Mucosa of descending colon (tissue), 3 donors: Measurements from ENCODE around the gene PATJ. TPM values are rescaled to one million over a fixed set of nuclear protein-coding genes. Genes with fewer than 3 reads are reported as not detected.
A peak's percentile ranks its signal among the peaks of the same experiment; 100 is the strongest.

Source experiments
- ATAC-seq: fragments of 200-7000 bp; cut with Tn5 transposase; one replicate; pipeline ENCODE4 v1.9.1; 2020; ENCODE audit warnings: mild to moderate bottlenecking, moderate library complexity
- DNase-seq, 3 donors: peaks; one replicate each; pipeline ENCODE4 v3.0.0-alpha.2; 2020
- H3K36me3 ChIP-seq: fragments of 200-600 bp; one replicate; pipeline ENCODE4 v1.8.0; 2021; ENCODE audit warnings: low read depth, mild to moderate bottlenecking
- H3K4me1 ChIP-seq: fragments of 200-600 bp; one replicate; pipeline ENCODE4 v1.8.0; 2021; ENCODE audit warnings: low read depth, mild to moderate bottlenecking
- H3K4me3 ChIP-seq: fragments of 200-600 bp; one replicate; pipeline ENCODE4 v1.8.0; 2021; ENCODE audit warnings: mild to moderate bottlenecking
- H3K9me3 ChIP-seq: fragments of 200-600 bp; one replicate; pipeline ENCODE4 v1.8.0; 2021; ENCODE audit warnings: mild to moderate bottlenecking
- intact Hi-C, 2 donors: fragments of 100-400 bp; cut with DNase I in 1 of 2; cut with micrococcal nuclease in 1 of 2; formaldehyde crosslinking; loops; one replicate each; pipeline versions ENCODE4 v1.11.0 to v1.11.1; 2022; cut with DNase I, micrococcal nuclease
- total RNA-seq, 3 donors: library from RNA; stranded (reverse); fragmentation: NEBNext Ultra II Directional in 2 of 3; extraction: Animal tissue kit (Norgen Biotek cat#: 25700) in 2 of 3; gene quantifications; one replicate each; pipeline versions ENCODE4 v1.2.1 to v1.2.4, GENCODE V29; 2021 to 2023
- TF ChIP-seq, protein P1 (sequence below): fragments of 200-600 bp; IDR thresholded peaks from one replicate; pipeline ENCODE4 v1.8.0; 2022; ENCODE audit warnings: antibody characterized with exemption, mild to moderate bottlenecking
- donor health status: DM: no; HTN: no; CAD: no; lungs with moderate emphysema.
- donor health status: DM: no; HTN: no; CAD: no.
- donor health status: DM: no; HTN: yes; CAD: no.

The PATJ gene
- total RNA-seq, 3 donors from 2014 or later = 58.6 to 112 (median 65.9) TPM

DNA sequence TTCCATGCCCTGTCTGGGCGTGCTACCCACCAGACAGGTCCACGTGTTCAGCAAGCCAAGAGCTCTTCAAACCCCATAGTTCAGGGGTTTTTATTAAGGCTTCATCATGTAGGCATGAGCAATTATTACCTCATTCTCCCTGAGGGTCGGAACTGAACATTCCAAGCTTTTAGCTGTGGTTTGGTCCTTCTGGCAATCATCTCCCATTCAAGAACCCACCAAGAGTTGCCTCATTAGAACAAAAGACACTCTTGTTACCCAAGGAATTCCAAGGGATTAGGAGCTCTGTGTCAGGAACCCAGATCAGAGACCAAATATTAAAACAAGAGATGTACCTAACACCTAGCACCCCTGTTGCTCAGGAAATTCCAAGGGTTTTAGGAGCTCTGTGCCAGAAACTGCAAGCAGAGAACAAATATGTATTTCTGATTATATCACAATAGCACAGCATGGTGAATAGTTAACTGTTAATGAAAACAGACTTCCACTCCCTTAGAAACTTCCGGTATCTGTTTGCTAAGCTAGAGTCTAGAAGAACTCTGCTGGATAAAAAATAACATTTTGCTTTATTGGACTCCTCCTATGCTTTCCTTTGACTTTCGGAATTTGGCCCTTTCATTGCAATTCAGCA, 251.2 kb downstream of the PATJ start:
- TF ChIP-seq, protein P1, sequence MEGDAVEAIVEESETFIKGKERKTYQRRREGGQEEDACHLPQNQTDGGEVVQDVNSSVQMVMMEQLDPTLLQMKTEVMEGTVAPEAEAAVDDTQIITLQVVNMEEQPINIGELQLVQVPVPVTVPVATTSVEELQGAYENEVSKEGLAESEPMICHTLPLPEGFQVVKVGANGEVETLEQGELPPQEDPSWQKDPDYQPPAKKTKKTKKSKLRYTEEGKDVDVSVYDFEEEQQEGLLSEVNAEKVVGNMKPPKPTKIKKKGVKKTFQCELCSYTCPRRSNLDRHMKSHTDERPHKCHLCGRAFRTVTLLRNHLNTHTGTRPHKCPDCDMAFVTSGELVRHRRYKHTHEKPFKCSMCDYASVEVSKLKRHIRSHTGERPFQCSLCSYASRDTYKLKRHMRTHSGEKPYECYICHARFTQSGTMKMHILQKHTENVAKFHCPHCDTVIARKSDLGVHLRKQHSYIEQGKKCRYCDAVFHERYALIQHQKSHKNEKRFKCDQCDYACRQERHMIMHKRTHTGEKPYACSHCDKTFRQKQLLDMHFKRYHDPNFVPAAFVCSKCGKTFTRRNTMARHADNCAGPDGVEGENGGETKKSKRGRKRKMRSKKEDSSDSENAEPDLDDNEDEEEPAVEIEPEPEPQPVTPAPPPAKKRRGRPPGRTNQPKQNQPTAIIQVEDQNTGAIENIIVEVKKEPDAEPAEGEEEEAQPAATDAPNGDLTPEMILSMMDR = no peak
- ATAC-seq (no peak), DNase-seq (no peak)
- no peaks in the 10 kb centered on the region for H3K4me1 ChIP-seq
- no peak overlapping the region for H3K4me3 ChIP-seq
- H3K36me3 ChIP-seq = no peaks in the 10 kb centered on the region
- no peaks in the 10 kb centered on the region for H3K9me3 ChIP-seq
- intact Hi-C loops = no loop called here

DNA sequence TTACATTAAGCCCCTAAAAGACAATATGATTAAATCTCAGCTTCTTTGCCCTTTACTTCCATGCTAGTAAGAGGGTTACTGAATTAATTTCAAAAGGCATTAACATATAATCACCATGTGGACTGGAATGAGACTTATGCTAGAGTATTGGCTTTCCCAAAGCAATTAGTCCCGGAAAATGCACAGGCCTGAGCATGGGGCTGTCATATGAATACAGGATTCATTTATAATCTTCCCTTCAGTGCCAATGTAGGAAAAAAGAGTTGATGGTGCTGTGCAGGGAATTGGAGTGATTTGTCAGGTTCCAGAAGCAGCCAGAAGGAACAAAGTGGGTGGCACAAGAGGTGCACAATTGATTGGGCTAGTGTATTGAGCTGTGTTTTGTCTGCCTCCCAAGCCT, 253.4 kb downstream of the PATJ start:
- Histone ChIP-seq H3K4me3 (no peak overlapping the region), H3K4me1 (no peaks in the 10 kb centered on the region), H3K36me3 (no peaks in the 10 kb centered on the region), H3K9me3 (no peaks in the 10 kb centered on the region)
- ATAC-seq (no peak), DNase-seq (no peak)
- TF ChIP-seq, protein P1 = no peak
- intact Hi-C loops = no loop called here

DNA sequence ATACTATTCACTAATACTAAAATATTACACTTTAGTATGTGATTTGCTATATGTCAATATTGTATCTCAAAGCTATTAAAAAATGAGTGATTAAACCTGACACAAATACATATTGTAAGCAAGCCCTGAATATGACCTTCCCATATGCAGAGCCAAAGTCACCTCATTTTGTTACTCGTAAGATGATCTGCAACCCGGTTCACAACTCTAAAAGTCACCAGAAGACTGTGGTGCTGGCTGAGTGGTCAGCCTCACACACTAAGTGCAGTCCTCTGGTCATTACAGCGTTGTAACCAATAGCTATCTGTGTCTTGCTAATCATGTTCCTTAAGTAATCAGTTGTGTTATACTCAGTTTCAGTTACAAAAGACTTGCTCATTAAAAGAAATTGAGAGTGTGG, 254.8 kb downstream of the PATJ start:
- ATAC-seq (no peak), DNase-seq (no peak)
- intact Hi-C loops = no loop called here
- TF ChIP-seq, protein P1 = no peak
- no peaks in the 10 kb centered on the region for H3K9me3 ChIP-seq
- H3K4me3 ChIP-seq = no peak overlapping the region
- H3K36me3 ChIP-seq = no peaks in the 10 kb centered on the region
- H3K4me1 ChIP-seq = no peaks in the 10 kb centered on the region

DNA sequence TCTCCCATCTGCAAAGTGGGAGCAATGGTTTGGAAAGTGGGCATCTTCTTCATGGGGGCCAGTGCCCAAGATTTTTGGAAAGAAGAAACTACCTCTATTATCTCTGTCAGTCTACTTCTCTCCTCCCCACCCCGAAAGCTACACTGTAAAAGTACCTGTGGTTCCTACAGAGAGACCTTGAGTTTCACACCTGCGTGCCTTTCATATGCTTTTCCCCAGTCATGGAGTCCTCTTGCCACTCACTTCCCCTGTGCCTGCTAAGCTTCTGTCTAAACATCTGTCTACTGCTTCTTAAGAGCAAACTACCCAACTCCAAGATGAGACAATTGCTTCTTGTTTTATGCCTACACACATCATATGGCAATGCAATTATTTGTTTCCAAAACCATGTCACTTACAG, 261.5 kb downstream of the PATJ start:
- no peak overlapping the region for H3K4me3 ChIP-seq
- no peaks in the 10 kb centered on the region for H3K9me3 ChIP-seq
- intact Hi-C loops = no loop called here
- TF ChIP-seq, protein P1 = no peak
- no peaks in the 10 kb centered on the region for H3K4me1 ChIP-seq
- DNase-seq (no peak), ATAC-seq (no peak)
- H3K36me3 ChIP-seq = no peaks in the 10 kb centered on the region

DNA sequence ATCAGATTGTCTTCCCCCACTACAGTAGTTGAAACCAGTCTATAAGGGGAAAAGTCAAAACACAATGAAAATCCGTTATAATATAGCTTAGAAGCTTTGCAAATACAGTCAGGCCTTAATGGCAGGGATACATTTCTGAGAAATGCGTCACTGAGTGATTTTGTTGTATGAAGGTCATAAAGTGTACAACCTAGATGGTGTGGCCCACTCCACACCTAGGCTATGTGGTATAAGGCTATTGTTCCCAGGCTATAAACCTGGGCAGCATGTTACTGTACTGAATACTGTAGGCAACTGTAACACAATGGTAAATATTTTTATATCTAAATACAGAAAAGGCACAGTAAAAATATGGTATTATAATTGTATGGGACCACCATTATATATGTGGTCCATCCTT, 264.4 kb downstream of the PATJ start:
- ATAC-seq (peak; percentile 79), DNase-seq (peak in 1 of 3 donors; percentile 5)
- H3K4me1 ChIP-seq = no peaks in the 10 kb centered on the region
- H3K4me3 ChIP-seq = no peak overlapping the region
- TF ChIP-seq, protein P1 = no peak
- no peaks in the 10 kb centered on the region for H3K36me3 ChIP-seq
- H3K9me3 ChIP-seq = no peaks in the 10 kb centered on the region
- intact Hi-C loops = no loop called here

DNA sequence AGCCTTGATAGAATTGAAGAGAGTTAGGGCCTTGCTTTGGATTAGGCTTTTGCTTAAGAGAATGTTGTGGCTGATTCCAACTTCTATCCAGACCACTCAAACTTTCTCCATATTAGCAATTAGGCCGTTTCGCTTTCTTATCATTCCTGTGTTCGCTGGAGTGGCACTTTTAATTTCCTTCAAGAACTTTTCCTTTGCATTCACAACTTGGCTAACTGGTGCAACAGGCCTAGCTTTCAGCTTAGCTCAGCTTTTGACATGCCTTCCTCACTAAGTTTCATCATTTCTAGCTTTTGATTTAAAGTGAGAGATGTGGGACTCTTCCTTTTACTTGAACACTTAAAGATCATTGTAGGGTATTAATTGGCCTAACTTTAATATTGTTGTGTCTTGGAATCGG, 268.7 kb downstream of the PATJ start:
- no peak for ATAC-seq
- no peaks in the 10 kb centered on the region for H3K36me3 ChIP-seq
- TF ChIP-seq, protein P1 = no peak
- no peaks in the 10 kb centered on the region for H3K9me3 ChIP-seq
- no peak overlapping the region for H3K4me3 ChIP-seq
- intact Hi-C loops = no loop called here
- H3K4me1 ChIP-seq = no peaks in the 10 kb centered on the region
- no peak for DNase-seq
